RKO (cell line): ENCODE measurements around the gene TRAF3IP1.
"Not testable (repeated sequence)": the region's sequence is repeated elsewhere in the genome, so short reads cannot be mapped to it uniquely, and the experiment has no call there.

Source experiments
- DNase-seq: peaks from one replicate; pipeline ENCODE4 v3.0.0-alpha.2; 2016; ENCODE audit warnings: low spot score

TRAF3IP1 gene

GRCh38 chr2:238288650-238289573 is 31.4 kb upstream of the TRAF3IP1 start:
- DNase-seq, result peak; percentile 98

- no peak for DNase-seq
Measured at GRCh38 chr2:238289574-238289973, 30.7 kb upstream of the TRAF3IP1 start.

- no peak for DNase-seq
Measured at GRCh38 chr2:238290091-238290509, 30.2 kb upstream of the TRAF3IP1 start.

- no peak for DNase-seq
Measured at GRCh38 chr2:238290715-238291549, 29.4 kb upstream of the TRAF3IP1 start.

- DNase-seq, result no peak
Measured at GRCh38 chr2:238291550-238292281, 28.6 kb upstream of the TRAF3IP1 start.

- DNase-seq, result no peak
Measured at GRCh38 chr2:238294046-238294392, 26.3 kb upstream of the TRAF3IP1 start.

GRCh38 chr2:238294393-238295143 is 25.8 kb upstream of the TRAF3IP1 start:
- no peak for DNase-seq

- no peak for DNase-seq
Measured at GRCh38 chr2:238295144-238296112, 24.9 kb upstream of the TRAF3IP1 start.

- no peak for DNase-seq
Measured at GRCh38 chr2:238296638-238297457, 23.5 kb upstream of the TRAF3IP1 start.

GRCh38 chr2:238299803-238300202 is 20.5 kb upstream of the TRAF3IP1 start:
- no peak for DNase-seq

- no peak for DNase-seq
Measured at GRCh38 chr2:238302087-238302486, 18.2 kb upstream of the TRAF3IP1 start.

GRCh38 chr2:238302751-238303150 is 17.6 kb upstream of the TRAF3IP1 start:
- DNase-seq, result no peak

- DNase-seq, result no peak
Measured at GRCh38 chr2:238304116-238304515, 16.2 kb upstream of the TRAF3IP1 start.

- DNase-seq, result no peak
Measured at GRCh38 chr2:238305092-238305862, 15.0 kb upstream of the TRAF3IP1 start.

- DNase-seq, result no peak
Measured at GRCh38 chr2:238305965-238306671, 14.2 kb upstream of the TRAF3IP1 start.

GRCh38 chr2:238306672-238306998 is 13.7 kb upstream of the TRAF3IP1 start:
- no peak for DNase-seq

- no peak for DNase-seq
Measured at GRCh38 chr2:238308177-238308576, 12.1 kb upstream of the TRAF3IP1 start.

- DNase-seq, result not testable (repeated sequence)
Measured at GRCh38 chr2:238310721-238311120, 9.6 kb upstream of the TRAF3IP1 start.
